ENCODE data around the gene WDFY3. TPM values are rescaled to one million over a fixed set of nuclear protein-coding genes. Genes with fewer than 3 reads are reported as not detected.

WDFY3 gene
- total and polyA plus RNA-seq, 7 donors, result 4.8 to 85.7 (median 50.5) TPM

DNA sequence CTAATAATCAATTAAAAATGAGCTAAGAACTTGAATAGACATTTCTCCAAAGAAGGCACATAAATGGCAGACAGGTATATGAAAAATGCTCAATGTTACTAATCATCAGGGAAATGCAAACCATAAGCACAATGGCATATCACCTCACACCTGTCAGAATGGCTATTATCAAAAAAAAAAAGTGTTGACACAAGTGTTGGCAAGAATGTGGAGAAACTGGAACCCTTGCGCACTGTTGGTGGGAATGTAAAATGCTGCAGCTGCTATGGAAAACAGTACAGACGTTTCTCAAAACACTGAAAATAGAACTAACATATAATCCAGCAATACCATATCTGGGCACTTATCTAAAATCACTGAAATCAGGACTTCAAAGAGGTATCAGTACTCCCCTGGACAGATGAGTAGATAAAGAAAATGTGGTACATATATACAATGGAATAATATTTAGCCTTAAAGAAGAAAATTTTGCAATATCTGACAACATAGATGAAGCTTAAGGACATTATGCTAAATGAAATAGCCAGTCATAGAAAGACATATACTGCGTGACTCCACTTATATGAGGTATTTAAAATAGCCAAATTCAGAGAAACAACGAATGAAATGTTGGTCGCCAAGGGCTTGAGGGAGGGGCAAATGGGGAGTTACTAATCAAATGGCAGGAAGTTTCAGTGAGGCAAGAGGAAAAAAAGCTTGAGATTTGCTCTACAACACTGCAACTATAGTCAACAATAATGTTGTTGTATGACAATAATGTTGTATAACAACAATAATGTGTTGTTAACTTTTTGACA lies 175.5 kb downstream of the WDFY3 start:
- TF ChIP-seq, protein P1, sequence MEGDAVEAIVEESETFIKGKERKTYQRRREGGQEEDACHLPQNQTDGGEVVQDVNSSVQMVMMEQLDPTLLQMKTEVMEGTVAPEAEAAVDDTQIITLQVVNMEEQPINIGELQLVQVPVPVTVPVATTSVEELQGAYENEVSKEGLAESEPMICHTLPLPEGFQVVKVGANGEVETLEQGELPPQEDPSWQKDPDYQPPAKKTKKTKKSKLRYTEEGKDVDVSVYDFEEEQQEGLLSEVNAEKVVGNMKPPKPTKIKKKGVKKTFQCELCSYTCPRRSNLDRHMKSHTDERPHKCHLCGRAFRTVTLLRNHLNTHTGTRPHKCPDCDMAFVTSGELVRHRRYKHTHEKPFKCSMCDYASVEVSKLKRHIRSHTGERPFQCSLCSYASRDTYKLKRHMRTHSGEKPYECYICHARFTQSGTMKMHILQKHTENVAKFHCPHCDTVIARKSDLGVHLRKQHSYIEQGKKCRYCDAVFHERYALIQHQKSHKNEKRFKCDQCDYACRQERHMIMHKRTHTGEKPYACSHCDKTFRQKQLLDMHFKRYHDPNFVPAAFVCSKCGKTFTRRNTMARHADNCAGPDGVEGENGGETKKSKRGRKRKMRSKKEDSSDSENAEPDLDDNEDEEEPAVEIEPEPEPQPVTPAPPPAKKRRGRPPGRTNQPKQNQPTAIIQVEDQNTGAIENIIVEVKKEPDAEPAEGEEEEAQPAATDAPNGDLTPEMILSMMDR (IDR thresholded peaks at IDR 0.05), result no peak
- no peak for TF ChIP-seq POLR2A (IDR thresholded peaks at IDR 0.05)
- TF ChIP-seq EP300 (IDR thresholded peaks at IDR 0.05), result no peak
- no peak for TF ChIP-seq POLR2AphosphoS5 (IDR thresholded peaks at IDR 0.05)
- intact Hi-C loops (cut with DNase I), result no loop called here
- WGBS, 2 donors, result 85 to 91% methylated on average over 5 of the region's 5 CpGs
- H3K27me3 ChIP-seq, result no peaks in the 10 kb centered on the region
- no peaks in the 10 kb centered on the region for H3K4me1 ChIP-seq
- no peak for DNase-seq
- H3K36me3 ChIP-seq, result peaks cover 7 to 85% (median 11%) of the 10 kb centered on the region in 4 donors
- no peaks in the 10 kb centered on the region for H3K9me3 ChIP-seq
- H3K4me3 ChIP-seq, result no peak overlapping the region
- H3K27ac ChIP-seq, result no peak overlapping the region

DNA sequence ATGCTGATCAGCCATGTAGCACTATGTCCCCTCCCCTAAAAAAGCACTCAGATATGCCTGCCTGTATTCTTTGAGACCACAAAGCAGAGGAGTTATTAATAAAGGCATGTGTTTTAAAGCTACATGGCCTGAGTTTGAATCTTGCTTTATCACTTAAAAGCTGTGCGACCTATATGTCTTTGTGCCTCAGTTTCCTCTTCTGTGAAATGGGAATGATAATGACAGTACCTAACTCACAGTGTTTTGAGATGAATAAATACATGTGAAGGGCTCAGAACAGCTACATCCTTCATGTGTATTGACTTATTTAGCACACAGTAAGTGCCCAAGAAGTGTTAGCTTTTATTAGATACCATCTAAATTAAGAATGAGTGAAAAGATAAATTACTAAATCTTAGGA lies 180.0 kb downstream of the WDFY3 start:
- TF ChIP-seq EP300 (IDR thresholded peaks at IDR 0.05), result no peak
- TF ChIP-seq POLR2AphosphoS5 (IDR thresholded peaks at IDR 0.05), result no peak
- TF ChIP-seq, protein P1 (IDR thresholded peaks at IDR 0.05), result no peak
- TF ChIP-seq POLR2A (IDR thresholded peaks at IDR 0.05), result no peak
- H3K4me3 ChIP-seq, result no peak overlapping the region
- no peaks in the 10 kb centered on the region for H3K4me1 ChIP-seq
- 94 to 97% methylated on average over 1 of the region's 1 CpG for WGBS, 2 donors
- no peak overlapping the region for H3K27ac ChIP-seq
- no peaks in the 10 kb centered on the region for H3K27me3 ChIP-seq
- no peak for DNase-seq
- H3K9me3 ChIP-seq, result no peaks in the 10 kb centered on the region
- intact Hi-C loops (cut with DNase I), result no loop called here
- H3K36me3 ChIP-seq, result peaks cover 21 to 99% (median 35%) of the 10 kb centered on the region in 4 donors

DNA sequence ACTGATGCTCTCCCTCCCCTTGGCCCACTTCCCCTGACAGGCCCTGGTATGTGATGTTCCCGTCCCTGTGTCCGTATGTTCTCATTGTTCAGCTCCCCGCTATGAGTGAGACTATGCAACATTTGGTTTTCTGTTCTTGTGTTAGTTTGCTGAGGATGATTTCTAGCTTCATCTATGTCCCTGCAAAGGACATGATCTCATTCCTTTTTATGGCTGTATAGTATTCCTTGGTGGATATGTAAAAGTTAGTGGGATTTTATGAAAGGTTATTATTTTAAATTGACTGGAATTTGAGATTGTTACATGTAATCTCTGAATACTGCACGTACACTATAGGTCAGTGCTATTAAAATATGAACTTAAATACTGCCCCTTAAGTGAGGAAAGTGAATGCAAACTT lies 184.0 kb downstream of the WDFY3 start:
- H3K36me3 ChIP-seq, result peaks cover 21 to 96% (median 37%) of the 10 kb centered on the region in 4 donors
- H3K4me1 ChIP-seq, result no peaks in the 10 kb centered on the region
- H3K9me3 ChIP-seq, result no peaks in the 10 kb centered on the region
- DNase-seq, result no peak
- H3K27me3 ChIP-seq, result no peaks in the 10 kb centered on the region
- TF ChIP-seq, protein P1 (IDR thresholded peaks at IDR 0.05), result no peak
- TF ChIP-seq POLR2A (IDR thresholded peaks at IDR 0.05), result no peak
- TF ChIP-seq EP300 (IDR thresholded peaks at IDR 0.05), result no peak
- no peak for TF ChIP-seq POLR2AphosphoS5 (IDR thresholded peaks at IDR 0.05)
- WGBS, 2 donors, result 95 to 96% methylated on average over 4 of the region's 4 CpGs
- no peak overlapping the region for H3K4me3 ChIP-seq
- intact Hi-C loops (cut with DNase I), result no loop called here
- H3K27ac ChIP-seq, result no peak overlapping the region

DNA sequence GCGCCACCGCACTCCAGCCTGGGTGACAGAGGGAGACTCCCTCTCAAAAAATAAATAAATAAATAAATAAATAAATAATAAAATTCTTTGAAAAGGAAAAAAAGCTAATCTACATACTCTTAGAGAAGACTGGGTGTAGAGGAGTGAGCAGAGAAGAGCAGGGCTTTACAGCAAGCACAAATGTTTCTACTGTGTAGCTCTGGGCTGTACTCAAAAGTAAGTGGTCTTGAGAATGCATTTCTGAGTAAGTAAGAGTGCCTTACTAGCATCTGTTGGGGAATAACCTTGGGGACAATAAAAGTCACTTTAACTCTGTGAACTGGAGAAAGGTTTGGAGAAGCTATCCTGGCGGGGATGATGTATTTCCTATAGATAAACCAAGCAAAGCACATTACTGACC lies 185.8 kb downstream of the WDFY3 start:
- no peak overlapping the region for H3K4me3 ChIP-seq
- peaks cover 12 to 92% (median 33%) of the 10 kb centered on the region in 4 donors for H3K36me3 ChIP-seq
- H3K4me1 ChIP-seq, result no peaks in the 10 kb centered on the region
- WGBS, 2 donors, result 95 to 97% methylated on average over 3 of the region's 3 CpGs
- TF ChIP-seq POLR2AphosphoS5 (IDR thresholded peaks at IDR 0.05), result no peak
- no peak for TF ChIP-seq EP300 (IDR thresholded peaks at IDR 0.05)
- TF ChIP-seq, protein P1 (IDR thresholded peaks at IDR 0.05), result no peak
- no peak overlapping the region for H3K27ac ChIP-seq
- no peaks in the 10 kb centered on the region for H3K27me3 ChIP-seq
- no peak for DNase-seq
- intact Hi-C loops (cut with DNase I), result no loop called here
- no peaks in the 10 kb centered on the region for H3K9me3 ChIP-seq

All from sigmoid colon (tissue), 7 donors.